Naive B cell (primary cell): Measurements from ENCODE around the gene TRIO. TPM values are rescaled to one million over a fixed set of nuclear protein-coding genes. Genes with fewer than 3 reads are reported as not detected.
"Not testable (repeated sequence)": the region's sequence is repeated elsewhere in the genome, so short reads cannot be mapped to it uniquely, and the experiment has no call there.

ENCODE experiments used
- ATAC-seq, 2 donors: fragments of 150-1000 bp; cut with Tn5 transposase; 2 replicates each; pipeline ENCODE4 v1.10.0; 2021; ENCODE audit warnings: low read depth in 2 of 2, mild to moderate bottlenecking in 2 of 2, moderate library complexity in 2 of 2
- DNase-seq: peaks from one replicate; pipeline ENCODE4 v3.0.0; 2022
- H3K27ac Mint-ChIP-seq, 6 donors: one replicate each; pipeline ENCODE4 v1.8.0; 2020 to 2022; ENCODE audit warnings: mild to moderate bottlenecking in 6 of 6, mixed read lengths in 6 of 6, moderate library complexity in 5 of 6, inconsistent platforms in 2 of 6
- H3K27me3 Mint-ChIP-seq, 3 donors: one replicate each; pipeline ENCODE4 v1.8.0; 2021 to 2022; ENCODE audit warnings: mixed read lengths in 3 of 3, mild to moderate bottlenecking in 1 of 3
- H3K36me3 Mint-ChIP-seq, 2 donors: one replicate each; pipeline ENCODE4 v1.8.0; 2020 to 2022; ENCODE audit warnings: mixed read lengths in 2 of 2, inconsistent platforms in 1 of 2, mild to moderate bottlenecking in 1 of 2
- H3K4me1 Mint-ChIP-seq, 3 donors: one replicate each; pipeline ENCODE4 v1.8.0; 2020 to 2022; ENCODE audit warnings: mixed read lengths in 3 of 3, inconsistent platforms in 1 of 3, mild to moderate bottlenecking in 1 of 3, moderate library complexity in 1 of 3
- H3K4me3 Mint-ChIP-seq, 8 donors: one replicate each; pipeline ENCODE4 v1.8.0; 2020 to 2022; ENCODE audit warnings: mild to moderate bottlenecking in 8 of 8, mixed read lengths in 8 of 8, moderate library complexity in 8 of 8, inconsistent platforms in 2 of 8
- H3K9me3 Mint-ChIP-seq, 7 donors: one replicate each; pipeline ENCODE4 v1.8.0; 2020 to 2022; ENCODE audit warnings: mixed read lengths in 7 of 7, mild to moderate bottlenecking in 5 of 7, inconsistent platforms in 2 of 7, moderate library complexity in 1 of 7
- polyA plus RNA-seq, 6 donors: library from polyadenylated mRNA; unstranded; fragments of 300-500 nt; fragmentation: Illumina TruSeq; gene quantifications; one replicate each; pipeline ENCODE4 v1.2.3, GENCODE V29; 2021; ENCODE audit warnings: low read depth in 6 of 6

Gene TRIO
- 10 to 100 TPM in 4 of 6 donors, 1 to 10 TPM in 2; 7.3 to 16.4 (median 11.1) TPM for polyA plus RNA-seq

DNA sequence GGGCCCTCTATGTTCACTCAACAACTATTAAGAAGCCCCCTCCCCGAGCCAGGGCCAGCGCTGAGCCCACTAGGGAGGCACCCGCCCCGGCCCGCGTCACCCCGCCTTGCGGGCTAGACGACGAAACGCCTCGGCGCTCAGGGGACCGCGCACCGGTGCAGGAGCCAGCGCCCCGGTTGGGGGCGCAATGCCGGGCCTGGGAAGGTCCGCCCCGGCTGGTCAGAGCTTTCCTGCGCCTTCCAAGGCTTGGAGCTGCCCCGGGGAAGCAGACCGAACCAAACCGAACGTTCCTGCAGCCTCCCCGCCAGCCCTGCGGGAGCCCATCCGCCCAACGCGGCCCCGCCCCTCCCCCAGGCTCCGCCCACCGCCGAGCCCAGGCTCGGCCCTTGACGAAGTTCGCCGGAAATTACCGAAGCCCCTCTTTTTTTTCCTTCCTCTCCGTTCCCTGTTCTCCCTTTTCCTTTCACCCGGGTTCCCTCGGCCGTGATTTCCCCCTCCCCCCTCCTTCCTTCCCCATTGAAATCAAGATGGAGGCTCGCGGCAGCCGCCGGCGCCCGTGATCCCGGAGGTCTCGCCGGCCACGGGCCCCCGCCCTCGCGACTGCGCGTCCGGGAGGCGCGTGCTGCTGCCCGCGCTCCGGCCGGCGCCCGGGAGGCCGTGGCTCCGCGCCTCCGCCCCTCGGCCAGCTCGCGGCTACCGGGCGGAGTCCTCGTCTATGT lies at the start of gene TRIO:
Gene TRIO, plus strand, starts transcription at position 516 of the 719 bp plus-strand sequence. CDS start 384 bp downstream, outside the sequence.
- H3K27me3 Mint-ChIP-seq = peaks cover 9 to 16% (median 13%) of the 10 kb centered on the region in 3 donors
- peaks cover 23 to 38% (median 35%) of the 10 kb centered on the region in 3 donors for H3K4me1 Mint-ChIP-seq
- DNase-seq = peak; percentile 85
- peak; percentile 54 to 55 for ATAC-seq
- peak within 1 kb of the TSS; percentile 89 to 96 (median 91) for H3K4me3 Mint-ChIP-seq
- H3K36me3 Mint-ChIP-seq = no peaks in the 10 kb centered on the region
- peak within 1 kb of the TSS; percentile 94 to 97 (median 96) for H3K27ac Mint-ChIP-seq
- no peaks in the 10 kb centered on the region for H3K9me3 Mint-ChIP-seq

DNA sequence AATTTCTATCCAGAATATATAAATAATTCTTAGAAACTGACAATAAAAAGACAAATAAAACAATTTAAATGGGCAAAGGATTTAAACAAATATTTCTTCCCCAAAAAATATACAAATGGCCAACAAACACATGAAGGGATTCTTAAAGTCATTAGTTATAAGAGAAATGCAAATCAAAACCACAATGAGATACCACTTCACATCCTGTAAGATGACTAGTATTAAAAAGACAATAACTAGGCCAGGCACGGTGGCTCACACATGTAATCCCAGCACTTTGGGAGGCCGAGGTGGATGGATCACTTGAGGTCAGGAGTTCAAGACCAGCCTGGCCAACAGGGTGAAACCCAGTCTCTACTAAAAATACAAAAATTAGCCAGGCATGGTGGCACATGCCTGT lies 45.8 kb upstream of the TRIO start:
- not testable (repeated sequence) for DNase-seq, H3K4me3 Mint-ChIP-seq, H3K36me3 Mint-ChIP-seq, H3K27ac Mint-ChIP-seq, ATAC-seq, H3K4me1 Mint-ChIP-seq
- peaks cover 19 to 30% (median 27%) of the 10 kb centered on the region in 3 donors for H3K27me3 Mint-ChIP-seq
- peaks cover 0 to 16% (median 9%) of the 10 kb centered on the region in 7 donors for H3K9me3 Mint-ChIP-seq

DNA sequence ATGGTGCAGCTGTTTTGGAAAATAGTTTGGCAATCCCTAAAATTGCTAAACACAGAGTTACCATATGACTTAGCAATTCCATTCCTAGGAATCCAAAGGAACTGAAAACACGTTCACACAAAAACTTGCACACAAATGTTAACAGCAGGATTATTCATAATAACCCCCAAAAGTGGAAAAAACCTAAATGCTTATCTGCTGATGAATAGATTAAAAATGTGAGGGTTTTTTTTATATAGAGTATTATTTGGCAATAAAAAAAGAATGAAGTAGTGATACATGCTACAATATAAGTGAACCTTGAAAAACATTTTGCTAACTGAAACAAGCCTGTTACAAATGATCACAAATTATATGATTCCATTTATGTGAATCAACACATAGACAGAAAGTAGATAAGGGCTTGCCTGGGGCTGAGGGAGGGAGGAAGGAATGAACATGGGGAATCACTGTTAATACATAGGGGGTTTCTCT lies 45.1 kb upstream of the TRIO start:
- no peak for DNase-seq
- no peak overlapping the region for H3K4me3 Mint-ChIP-seq
- peaks cover 2 to 23% (median 15%) of the 10 kb centered on the region in 7 donors for H3K9me3 Mint-ChIP-seq
- no peak overlapping the region for H3K27ac Mint-ChIP-seq
- no peaks in the 10 kb centered on the region for H3K4me1 Mint-ChIP-seq
- peaks cover 0 to 11% of the 10 kb centered on the region in 2 donors for H3K36me3 Mint-ChIP-seq
- no peak for ATAC-seq
- peaks cover 14 to 29% (median 27%) of the 10 kb centered on the region in 3 donors for H3K27me3 Mint-ChIP-seq

DNA sequence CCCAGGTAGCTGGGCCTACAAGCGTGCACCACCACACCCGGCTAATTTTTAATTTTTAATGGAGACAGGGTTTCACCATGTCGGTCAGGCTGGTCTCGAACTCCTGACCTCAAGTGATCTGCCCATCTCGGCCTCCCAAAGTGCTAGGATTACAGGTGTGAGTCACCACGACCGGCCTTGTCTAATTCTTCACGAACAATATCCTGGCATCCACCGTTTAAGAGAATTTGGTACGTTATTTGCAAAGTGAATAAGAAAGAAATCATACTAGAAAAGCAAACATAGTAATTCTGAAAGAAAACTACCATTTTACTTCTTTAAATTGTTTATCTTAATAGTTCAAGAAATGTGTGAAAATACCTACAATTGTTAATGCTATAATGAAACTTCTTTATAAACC lies 42.9 kb upstream of the TRIO start:
- Mint-ChIP-seq H3K27me3 (peaks cover 0 to 19% (median 9%) of the 10 kb centered on the region in 3 donors), H3K4me1 (no peaks in the 10 kb centered on the region), H3K36me3 (peaks cover 0 to 18% of the 10 kb centered on the region in 2 donors), H3K27ac (no peak overlapping the region), H3K4me3 (no peak overlapping the region), H3K9me3 (peaks cover 6 to 29% (median 18%) of the 10 kb centered on the region in 7 donors)
- ATAC-seq (no peak), DNase-seq (no peak)

DNA sequence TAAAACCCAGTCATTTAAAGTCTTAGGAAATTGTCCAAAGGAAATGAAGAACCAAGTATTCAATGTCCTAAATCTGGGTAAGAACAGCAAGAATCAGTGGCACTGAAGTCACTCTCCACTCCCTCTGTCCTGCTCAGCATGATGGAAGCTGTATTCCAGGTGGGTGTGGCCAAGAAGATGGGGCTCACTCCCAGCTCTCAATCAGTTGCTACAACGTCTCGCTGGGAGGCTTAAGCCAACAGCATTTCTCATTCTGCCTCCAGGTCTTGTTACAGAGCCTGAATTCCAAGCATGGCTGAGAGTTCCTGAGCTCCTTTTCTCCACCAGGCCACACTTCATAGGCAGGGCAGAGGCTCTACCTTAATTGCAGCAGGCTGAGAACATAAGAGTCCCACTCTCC lies 41.2 kb upstream of the TRIO start:
- DNase-seq = no peak
- no peak for ATAC-seq
- Mint-ChIP-seq H3K27ac (no peak overlapping the region), H3K4me1 (peaks cover 5 to 14% (median 6%) of the 10 kb centered on the region in 3 donors), H3K9me3 (peaks cover 6 to 24% (median 16%) of the 10 kb centered on the region in 7 donors), H3K4me3 (no peak overlapping the region), H3K27me3 (peaks cover 0 to 20% (median 9%) of the 10 kb centered on the region in 3 donors), H3K36me3 (peaks cover 0 to 18% of the 10 kb centered on the region in 2 donors)

DNA sequence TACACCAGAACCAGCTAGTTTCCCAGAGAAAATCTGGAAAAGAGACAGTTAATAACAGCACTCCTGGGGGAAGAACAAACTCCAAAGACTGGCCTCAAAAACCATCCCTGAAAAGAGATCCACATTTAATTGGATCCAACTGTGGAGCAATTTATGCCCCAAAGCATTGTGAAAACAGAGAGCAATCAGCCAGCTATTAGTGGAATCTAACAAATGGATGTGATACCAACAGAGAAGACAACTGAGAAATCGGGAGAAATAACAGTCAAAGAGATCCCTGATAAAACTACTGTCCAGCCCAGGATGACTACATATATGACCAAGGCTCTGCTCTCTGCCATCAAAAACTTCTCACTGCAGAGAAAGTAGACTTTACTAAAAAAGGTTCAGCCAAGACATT lies 40.5 kb upstream of the TRIO start:
- Mint-ChIP-seq H3K27ac (no peak overlapping the region), H3K9me3 (peaks cover 6 to 20% (median 12%) of the 10 kb centered on the region in 7 donors)
- ATAC-seq = no peak

DNA sequence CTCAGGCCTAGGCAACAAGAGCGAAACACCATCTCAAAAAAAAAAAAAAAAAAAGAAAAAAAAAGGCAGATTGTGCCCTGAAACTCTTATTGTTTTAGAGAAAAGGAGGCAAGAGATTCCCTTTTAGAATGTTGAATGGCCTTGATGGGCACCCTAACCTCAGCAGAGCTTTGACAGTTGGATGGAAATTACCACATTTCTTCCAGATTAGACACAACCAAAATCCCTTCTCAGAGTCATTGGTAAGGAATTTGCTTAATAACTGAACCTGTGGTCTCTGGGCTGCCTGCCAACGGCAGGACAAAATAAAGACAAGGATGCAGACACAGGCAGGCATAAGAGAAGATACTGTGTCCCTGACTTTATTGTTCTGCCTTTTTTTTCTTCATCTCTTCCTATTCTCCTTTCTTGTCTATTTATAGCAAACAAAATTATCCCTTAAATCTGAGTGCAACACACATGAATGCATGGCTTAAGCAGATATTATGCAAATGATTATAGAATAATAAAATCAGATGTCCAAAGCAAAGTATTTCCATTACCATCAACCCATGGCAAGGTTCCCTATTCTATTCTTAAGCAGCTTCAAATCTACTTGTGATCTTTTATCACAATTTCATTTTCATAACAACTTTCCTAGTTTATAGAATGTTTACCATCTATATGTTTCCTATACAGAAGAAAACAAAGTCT lies 37.3 kb upstream of the TRIO start:
- ATAC-seq = peak in 1 of 2 donors; percentile 28
- Mint-ChIP-seq H3K4me1 (peaks cover 10 to 20% (median 17%) of the 10 kb centered on the region in 3 donors), H3K9me3 (peaks cover 6 to 20% (median 9%) of the 10 kb centered on the region in 7 donors), H3K27ac (no peak overlapping the region), H3K36me3 (peaks cover 0 to 18% of the 10 kb centered on the region in 2 donors), H3K27me3 (peaks cover 0 to 21% (median 6%) of the 10 kb centered on the region in 3 donors), H3K4me3 (peak overlapping the region in 2 of 8 donors; percentile 30 to 82)
- DNase-seq = no peak

More for the DNA sequence above, 40.5 kb upstream of the TRIO start:
- Mint-ChIP-seq H3K27me3 (peaks cover 0 to 21% (median 9%) of the 10 kb centered on the region in 3 donors), H3K36me3 (peaks cover 0 to 18% of the 10 kb centered on the region in 2 donors), H3K4me1 (peaks cover 5 to 14% (median 6%) of the 10 kb centered on the region in 3 donors), H3K4me3 (no peak overlapping the region)
- no peak for DNase-seq

DNA sequence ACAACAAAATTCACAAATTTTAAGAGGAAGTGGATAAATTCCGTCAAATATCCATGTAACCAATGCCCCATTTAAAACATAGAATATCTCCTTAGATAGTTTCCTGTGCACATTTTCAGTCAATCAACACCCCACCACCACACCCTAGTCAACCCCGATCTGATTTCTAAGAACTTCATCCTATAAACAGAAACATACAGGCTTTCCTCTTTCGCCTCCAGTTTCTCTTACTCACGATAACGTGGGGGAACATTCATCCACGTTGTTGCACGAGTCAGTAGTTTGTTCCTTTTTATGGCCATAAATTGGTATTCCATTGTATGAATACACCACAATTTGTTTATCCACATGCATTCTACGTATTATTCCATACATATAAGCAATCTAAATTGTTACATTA lies 35.6 kb upstream of the TRIO start:
- DNase-seq (no peak), ATAC-seq (no peak)
- Mint-ChIP-seq H3K36me3 (peaks cover 0 to 12% of the 10 kb centered on the region in 2 donors), H3K4me3 (no peak overlapping the region), H3K27me3 (peaks cover 0 to 21% (median 6%) of the 10 kb centered on the region in 3 donors), H3K9me3 (peaks cover 6 to 13% (median 9%) of the 10 kb centered on the region in 7 donors), H3K4me1 (peaks cover 10 to 20% (median 17%) of the 10 kb centered on the region in 3 donors), H3K27ac (no peak overlapping the region)

DNA sequence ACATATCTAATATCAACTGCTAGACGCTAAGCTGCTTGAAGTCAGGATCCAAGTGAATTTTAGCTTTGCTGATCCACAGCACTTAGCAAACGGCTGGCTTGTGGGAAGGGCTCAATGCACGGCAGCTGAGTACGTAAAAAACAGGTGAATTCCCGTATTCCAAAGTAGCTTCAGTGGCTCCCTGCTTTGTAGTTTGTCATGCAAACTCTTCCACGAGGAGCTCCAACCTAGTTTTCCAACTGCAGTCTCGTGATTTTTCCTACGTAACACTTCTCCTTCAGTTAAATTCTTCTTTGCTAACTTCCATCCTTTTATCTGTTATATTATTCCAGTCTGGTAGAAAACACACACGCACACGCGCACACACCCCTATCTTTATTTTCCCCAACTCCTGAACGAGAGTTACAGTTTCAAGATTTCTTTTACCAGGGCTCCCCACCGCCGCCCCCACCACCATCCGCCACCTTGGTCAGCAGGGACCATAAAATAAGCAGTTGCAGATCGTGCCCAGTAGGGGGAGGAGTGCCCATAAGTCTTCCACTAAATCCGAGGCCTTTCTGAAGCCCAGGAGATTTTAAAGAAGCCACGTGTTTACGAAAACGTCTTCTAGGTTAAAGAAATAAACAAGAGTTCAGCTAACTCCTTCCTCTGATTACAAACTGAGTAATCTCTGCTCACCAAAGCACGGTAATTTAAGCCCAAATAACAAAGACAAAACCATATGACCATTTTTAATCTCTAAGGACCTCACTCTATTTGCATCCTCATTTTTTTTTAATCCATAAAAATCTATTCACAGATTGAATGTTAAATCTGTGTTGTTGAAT lies 34.8 kb upstream of the TRIO start:
- peaks cover 0 to 15% (median 6%) of the 10 kb centered on the region in 3 donors for H3K27me3 Mint-ChIP-seq
- H3K27ac Mint-ChIP-seq = peak overlapping the region in 3 of 6 donors; percentile 10 to 75 (median 24)
- DNase-seq = peak; percentile 60
- ATAC-seq = peak; percentile 91 to 98
- peak overlapping the region in 7 of 8 donors; percentile 43 to 88 (median 65) for H3K4me3 Mint-ChIP-seq
- H3K36me3 Mint-ChIP-seq = peaks cover 0 to 3% of the 10 kb centered on the region in 2 donors
- H3K9me3 Mint-ChIP-seq = peaks cover 0 to 5% (median 2%) of the 10 kb centered on the region in 7 donors
- peaks cover 10 to 20% (median 17%) of the 10 kb centered on the region in 3 donors for H3K4me1 Mint-ChIP-seq

DNA sequence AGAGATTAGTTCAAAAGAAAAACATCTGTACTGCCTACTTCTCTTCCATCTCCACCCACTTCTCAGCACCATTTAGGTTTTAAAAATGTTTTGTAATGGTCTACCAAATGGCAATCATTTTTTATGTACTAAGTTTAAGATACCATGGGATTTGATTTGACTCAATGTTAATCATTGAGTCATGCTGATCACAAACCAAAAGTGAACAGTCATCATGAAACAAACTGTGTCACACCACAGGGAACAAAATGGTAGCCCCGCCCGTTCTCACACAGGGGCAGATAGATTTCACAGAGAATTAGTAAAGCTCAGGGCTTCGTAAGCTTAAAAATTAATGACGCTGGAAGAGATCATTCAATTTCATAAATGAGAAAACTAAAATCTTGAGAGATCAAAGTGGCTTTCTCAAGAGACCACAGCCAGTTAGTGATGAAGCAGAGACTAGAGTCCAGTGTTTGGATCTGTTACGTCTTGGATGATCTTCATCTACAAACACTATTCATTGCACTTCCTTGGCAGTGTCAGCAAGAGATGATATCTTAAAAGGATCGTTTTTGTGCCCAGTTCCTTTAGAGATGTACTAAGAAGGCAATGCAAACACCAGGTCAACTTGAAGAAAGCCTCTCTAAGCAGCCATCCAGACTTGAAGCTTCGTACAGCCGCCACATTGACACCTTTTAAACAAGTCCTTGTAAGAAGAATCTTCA lies 33.9 kb upstream of the TRIO start:
- Mint-ChIP-seq H3K4me1 (peaks cover 10 to 20% (median 17%) of the 10 kb centered on the region in 3 donors), H3K36me3 (no peaks in the 10 kb centered on the region), H3K27me3 (peaks cover under 1 to 12% (median 6%) of the 10 kb centered on the region in 3 donors), H3K9me3 (no peaks in the 10 kb centered on the region), H3K4me3 (peak overlapping the region in 1 of 8 donors; percentile 2), H3K27ac (no peak overlapping the region)
- DNase-seq (no peak), ATAC-seq (no peak)

DNA sequence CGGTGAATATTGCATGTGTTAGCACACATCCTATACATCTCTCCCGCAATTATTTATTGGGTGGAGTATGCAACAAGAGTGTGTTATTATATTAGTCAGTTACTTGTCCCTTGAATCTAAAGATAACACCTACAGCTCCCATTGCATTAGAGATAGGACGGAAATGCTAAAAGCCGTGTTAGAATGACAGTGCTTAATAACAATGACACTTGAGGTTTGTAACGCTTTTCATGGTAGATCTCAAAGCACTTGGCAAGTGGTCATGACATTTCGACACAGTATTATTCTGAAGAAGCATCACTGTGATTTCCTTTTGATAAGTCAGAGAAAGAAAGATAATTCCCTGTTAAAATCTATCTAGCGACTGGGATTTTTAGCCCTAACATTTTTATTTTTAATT lies 33.4 kb upstream of the TRIO start:
- no peak overlapping the region for H3K27ac Mint-ChIP-seq
- no peak for DNase-seq

DNA sequence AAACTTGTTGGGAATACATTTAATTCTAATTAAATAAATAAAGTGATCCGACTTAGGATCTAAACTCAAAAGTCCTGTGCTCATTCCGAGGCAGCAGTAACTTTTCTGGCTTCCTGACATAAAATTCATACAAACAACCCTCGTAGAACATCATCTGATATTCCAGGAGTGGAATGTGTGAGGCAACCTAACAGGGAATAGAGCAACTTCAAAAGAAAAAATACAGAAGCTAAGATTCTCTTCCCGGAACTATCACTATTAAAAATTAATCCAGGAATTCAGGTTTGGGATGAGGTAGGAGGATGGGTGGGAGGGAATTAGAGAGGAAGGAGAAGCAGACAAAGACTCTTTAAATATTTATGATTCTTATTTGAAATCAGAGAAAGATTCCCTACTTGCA lies 32.9 kb upstream of the TRIO start:
- Mint-ChIP-seq H3K27ac (no peak overlapping the region), H3K4me1 (peaks cover 10 to 20% (median 17%) of the 10 kb centered on the region in 3 donors), H3K4me3 (no peak overlapping the region)

More for the DNA sequence above, 33.4 kb upstream of the TRIO start:
- Mint-ChIP-seq H3K4me3 (no peak overlapping the region), H3K9me3 (no peaks in the 10 kb centered on the region), H3K27me3 (peaks cover 6 to 18% (median 7%) of the 10 kb centered on the region in 3 donors), H3K36me3 (no peaks in the 10 kb centered on the region), H3K4me1 (peaks cover 10 to 20% (median 17%) of the 10 kb centered on the region in 3 donors)
- no peak for ATAC-seq

More for the DNA sequence above, 32.9 kb upstream of the TRIO start:
- Mint-ChIP-seq H3K36me3 (no peaks in the 10 kb centered on the region), H3K9me3 (no peaks in the 10 kb centered on the region), H3K27me3 (peaks cover 6 to 18% (median 8%) of the 10 kb centered on the region in 3 donors)
- ATAC-seq = no peak
- DNase-seq = no peak
